OCI-LY7 (cell line): Measurements from ENCODE around the gene VEGFC. TPM values are rescaled to one million over a fixed set of nuclear protein-coding genes. Genes with fewer than 3 reads are reported as not detected.

ENCODE experiments used
- BruUV-seq: library from RNA; stranded (reverse); fragments of 400-500 nt; replicated peaks from 2 replicates; lab custom pipeline; 2021; lab: Mats Ljungman, UMichigan
- CTCF ChIA-PET: fragments of 300-600 bp; sonication (Branson Sonifier 250); formaldehyde crosslinking; loops from one replicate; lab custom pipeline; 2022; ENCODE audit warnings: antibody characterized with exemption; ENCODE audit not compliant: unreplicated experiment; lab: Charles Lee
- POLR2A ChIA-PET: fragments of 300-600 bp; sonication (Branson Sonifier 250); formaldehyde crosslinking; loops from one replicate; lab custom pipeline; 2022; ENCODE audit warnings: antibody characterized with exemption; lab: Charles Lee
- DNase-seq: peaks from one replicate; pipeline ENCODE4 v3.0.0-alpha.2; 2015; ENCODE audit warnings: low spot score
- H2AFZ ChIP-seq: fragments of 200-600 bp; sonication (generic), shearing (Covaris generic); 2 replicates; pipeline ENCODE4 v1.6.1; 2014; ENCODE audit warnings: mild to moderate bottlenecking, antibody characterized with exemption, low read length, moderate library complexity
- H3K27ac ChIP-seq: fragments of 200-600 bp; sonication (generic); 2 replicates; pipeline ENCODE4 v1.5.1; 2014; ENCODE audit warnings: mixed run types, low read depth, mild to moderate bottlenecking, moderate library complexity, low read length, inconsistent platforms; ENCODE audit not compliant: poor library complexity, severe bottlenecking
- H3K36me3 ChIP-seq: fragments of 200-600 bp; sonication (generic); 2 replicates; pipeline ENCODE4 v1.6.1; 2014; ENCODE audit warnings: mild to moderate bottlenecking, antibody characterized with exemption, low read length, moderate library complexity, mixed read lengths; ENCODE audit not compliant: insufficient read depth
- H3K4me1 ChIP-seq: fragments of 200-600 bp; sonication (generic); 2 replicates; pipeline ENCODE4 v1.5.1; 2014; ENCODE audit warnings: mild to moderate bottlenecking, low read length; ENCODE audit not compliant: insufficient read depth, poor library complexity, severe bottlenecking
- H3K4me2 ChIP-seq: fragments of 200-600 bp; sonication (generic); 2 replicates; pipeline ENCODE4 v1.6.1; 2014; ENCODE audit warnings: mild to moderate bottlenecking, low read length
- H3K4me3 ChIP-seq: fragments of 200-600 bp; sonication (generic); 2 replicates; pipeline ENCODE4 v1.5.1; 2014; ENCODE audit warnings: mild to moderate bottlenecking, low read depth, low read length; ENCODE audit not compliant: poor library complexity, severe bottlenecking
- H3K79me2 ChIP-seq: fragments of 200-600 bp; sonication (generic); 2 replicates; pipeline ENCODE4 v1.6.1; 2016; ENCODE audit warnings: low read depth, mild to moderate bottlenecking, low read length, moderate library complexity, mixed read lengths; ENCODE audit not compliant: insufficient read depth
- H3K9me2 ChIP-seq: fragments of 200-600 bp; sonication (generic); 2 replicates; pipeline ENCODE4 v1.6.1; 2016; ENCODE audit warnings: mild to moderate bottlenecking, low read length, mixed read lengths; ENCODE audit not compliant: insufficient read depth
- H3K9me3 ChIP-seq: fragments of 200-600 bp; sonication (generic); 2 replicates; pipeline ENCODE4 v1.6.1; 2014; ENCODE audit warnings: mild to moderate bottlenecking, mixed run types, low read length, mixed read lengths
- H4K20me1 ChIP-seq: fragments of 200-600 bp; sonication (generic); 2 replicates; pipeline ENCODE4 v1.6.1; 2014; ENCODE audit warnings: mild to moderate bottlenecking, antibody characterized with exemption, low read length, moderate library complexity, mixed read lengths; ENCODE audit not compliant: insufficient read depth
- EZH2phosphoT487 ChIP-seq: fragments of 200-600 bp; sonication (generic); IDR thresholded peaks from 2 replicates; pipeline ENCODE4 v1.6.1; 2018; ENCODE audit warnings: low read depth, borderline replicate concordance, mild to moderate bottlenecking, mixed run types, antibody characterized with exemption, low read length, moderate library complexity, mixed read lengths
- intact Hi-C: fragments of 100-400 bp; cut with micrococcal nuclease; formaldehyde crosslinking; loops from one replicate; pipeline ENCODE4 v1.10.0; 2022; ENCODE audit not compliant: unreplicated experiment
- total RNA-seq, 2 experiments: library from RNA; depleted of rRNA in 1 of 2; stranded (reverse); fragments of >200 nt in 1 of 2; shearing (Covaris generic) in 1 of 2; gene quantifications; 2 replicates each; pipeline ENCODE4 v1.2.3, GENCODE V29; 2014 to 2022
- TF ChIP-seq, protein P1 (sequence below): fragments of 200-600 bp; sonication (generic); conservative IDR thresholded peaks from 2 replicates; pipeline ENCODE4 v1.5.1; 2014; ENCODE audit warnings: mild to moderate bottlenecking, antibody characterized with exemption, low read length, moderate library complexity, mixed read lengths

The VEGFC gene
- total RNA-seq, 2 experiments from 2014 or later: not detected

DNA sequence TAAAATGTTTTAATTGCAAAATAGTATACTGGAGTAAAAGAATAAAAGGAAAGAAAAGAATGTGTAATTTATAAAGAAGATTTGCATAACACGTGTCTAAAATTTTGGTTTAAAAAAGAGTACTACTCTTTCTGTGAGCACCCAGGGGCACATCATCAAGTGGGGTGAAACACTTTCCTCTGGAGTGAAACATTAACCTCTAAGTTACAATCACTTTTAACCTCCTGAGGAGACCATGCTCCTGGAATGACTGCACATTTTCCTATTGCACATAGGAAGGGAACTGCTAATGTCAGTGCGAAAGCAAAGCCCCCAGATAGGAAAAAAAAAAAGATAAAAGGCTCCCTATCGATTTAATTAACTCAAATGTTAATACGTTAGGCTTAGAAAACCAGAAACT is 13.3 kb downstream of the VEGFC start:
- no TSS peak for BruUV-seq
- no peak overlapping the region for H2AFZ ChIP-seq
- no peaks in the 10 kb centered on the region for H3K79me2 ChIP-seq
- intact Hi-C loops: no loop called here
- H3K4me2 ChIP-seq: no peak overlapping the region
- no peaks in the 10 kb centered on the region for H3K9me3 ChIP-seq
- H4K20me1 ChIP-seq: no peaks in the 10 kb centered on the region
- ChIA-PET POLR2A (no interaction called here), CTCF (no interaction called here)
- H3K36me3 ChIP-seq: no peaks in the 10 kb centered on the region
- H3K9me2 ChIP-seq: no peaks in the 10 kb centered on the region
- H3K4me3 ChIP-seq: no peak overlapping the region
- H3K27ac ChIP-seq: no peak overlapping the region
- no peaks in the 10 kb centered on the region for H3K4me1 ChIP-seq
- TF ChIP-seq, protein P1, sequence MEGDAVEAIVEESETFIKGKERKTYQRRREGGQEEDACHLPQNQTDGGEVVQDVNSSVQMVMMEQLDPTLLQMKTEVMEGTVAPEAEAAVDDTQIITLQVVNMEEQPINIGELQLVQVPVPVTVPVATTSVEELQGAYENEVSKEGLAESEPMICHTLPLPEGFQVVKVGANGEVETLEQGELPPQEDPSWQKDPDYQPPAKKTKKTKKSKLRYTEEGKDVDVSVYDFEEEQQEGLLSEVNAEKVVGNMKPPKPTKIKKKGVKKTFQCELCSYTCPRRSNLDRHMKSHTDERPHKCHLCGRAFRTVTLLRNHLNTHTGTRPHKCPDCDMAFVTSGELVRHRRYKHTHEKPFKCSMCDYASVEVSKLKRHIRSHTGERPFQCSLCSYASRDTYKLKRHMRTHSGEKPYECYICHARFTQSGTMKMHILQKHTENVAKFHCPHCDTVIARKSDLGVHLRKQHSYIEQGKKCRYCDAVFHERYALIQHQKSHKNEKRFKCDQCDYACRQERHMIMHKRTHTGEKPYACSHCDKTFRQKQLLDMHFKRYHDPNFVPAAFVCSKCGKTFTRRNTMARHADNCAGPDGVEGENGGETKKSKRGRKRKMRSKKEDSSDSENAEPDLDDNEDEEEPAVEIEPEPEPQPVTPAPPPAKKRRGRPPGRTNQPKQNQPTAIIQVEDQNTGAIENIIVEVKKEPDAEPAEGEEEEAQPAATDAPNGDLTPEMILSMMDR: no peak
- TF ChIP-seq EZH2phosphoT487: no peak
- no peak for DNase-seq

DNA sequence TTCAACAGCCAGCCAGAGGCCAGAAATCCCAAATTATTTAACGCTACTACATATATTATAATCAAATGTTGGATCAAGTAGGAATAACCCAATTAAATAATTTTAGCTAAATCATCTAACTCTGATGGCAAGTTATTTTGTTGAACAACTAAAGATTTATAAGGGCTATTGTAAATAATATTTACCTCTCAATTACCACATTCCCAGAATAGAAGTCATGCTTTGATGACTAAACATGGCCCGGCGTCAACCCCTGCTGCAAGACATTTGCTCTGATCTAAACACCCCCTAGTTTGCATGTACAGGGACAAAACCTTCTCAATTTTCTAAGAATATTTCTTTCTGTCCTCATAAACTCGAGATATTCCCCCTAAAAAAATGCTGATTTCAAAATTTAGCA is 14.2 kb downstream of the VEGFC start:
- TF ChIP-seq EZH2phosphoT487: no peak
- TF ChIP-seq, protein P1: no peak
- H3K4me3 ChIP-seq: no peak overlapping the region
- POLR2A ChIA-PET: interaction anchor here (0.6 to 1.2 kb wide), 2 partner anchors 9 to 419 kb away, joined by 3 to 4 read pairs; no protein-coding TSS in a partner anchor

DNA sequence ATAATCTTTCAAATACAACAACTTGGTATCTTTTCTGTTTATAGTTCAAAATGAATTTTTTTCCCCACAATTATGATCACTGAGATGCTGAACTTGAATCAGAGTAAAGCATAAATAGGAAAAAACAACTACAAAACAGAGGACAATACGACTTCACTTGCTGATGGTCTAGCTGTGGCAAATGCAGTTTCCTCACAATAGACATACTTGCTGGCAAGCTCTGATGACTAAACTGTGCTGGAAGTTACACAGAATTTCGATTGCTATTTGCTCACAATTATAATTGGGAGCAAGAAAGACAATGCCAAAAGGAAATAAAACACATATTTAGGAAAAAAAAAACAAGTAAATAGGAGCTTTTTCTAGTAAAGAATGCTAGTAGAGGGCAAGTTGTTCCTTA is 14.7 kb downstream of the VEGFC start:
- no peaks in the 10 kb centered on the region for H3K4me1 ChIP-seq
- H3K9me2 ChIP-seq: no peaks in the 10 kb centered on the region
- BruUV-seq: no TSS peak
- H2AFZ ChIP-seq: no peak overlapping the region
- H3K9me3 ChIP-seq: no peaks in the 10 kb centered on the region
- ChIA-PET CTCF (no interaction called here), POLR2A (interaction anchor here (1.2 kb wide), 1 partner anchor 8 kb away, joined by 3 read pairs; no protein-coding TSS in a partner anchor)
- TF ChIP-seq EZH2phosphoT487: no peak
- TF ChIP-seq, protein P1: no peak
- no peak overlapping the region for H3K27ac ChIP-seq
- no peaks in the 10 kb centered on the region for H3K79me2 ChIP-seq
- H3K36me3 ChIP-seq: no peaks in the 10 kb centered on the region
- no peak for DNase-seq
- H3K4me3 ChIP-seq: no peak overlapping the region
- no peak overlapping the region for H3K4me2 ChIP-seq
- intact Hi-C loops: no loop called here
- no peaks in the 10 kb centered on the region for H4K20me1 ChIP-seq

More for the DNA sequence above, 14.2 kb downstream of the VEGFC start:
- Histone ChIP-seq H3K79me2 (no peaks in the 10 kb centered on the region), H3K9me2 (no peaks in the 10 kb centered on the region), H3K36me3 (no peaks in the 10 kb centered on the region), H3K4me1 (no peaks in the 10 kb centered on the region), H2AFZ (no peak overlapping the region), H3K4me2 (no peak overlapping the region), H3K27ac (no peak overlapping the region), H4K20me1 (no peaks in the 10 kb centered on the region), H3K9me3 (no peaks in the 10 kb centered on the region)
- no peak for DNase-seq
- intact Hi-C loops: no loop called here
- BruUV-seq: no TSS peak
- CTCF ChIA-PET: no interaction called here
